H1 (cell line): ENCODE measurements around the gene RPAP3. TPM values are rescaled to one million over a fixed set of nuclear protein-coding genes. Genes with fewer than 3 reads are reported as not detected.

Experiments used
- CTCF ChIA-PET: fragments of 300-600 bp; sonication (Branson Sonifier 250); formaldehyde crosslinking; loops from one replicate; lab custom pipeline; 2021; ENCODE audit not compliant: partially characterized antibody; lab: Charles Lee
- POLR2A ChIA-PET: fragments of 300-600 bp; sonication (Branson Sonifier 250); formaldehyde crosslinking; loops from one replicate; lab custom pipeline; 2021; ENCODE audit warnings: inconsistent platforms; ENCODE audit not compliant: partially characterized antibody; lab: Charles Lee
- DNase-seq, 2 experiments: peaks; one replicate each; pipeline versions ENCODE4 v3.0.0 to v3.0.0-alpha.2; 2010 to 2022; ENCODE audit warnings: low spot score in 2 of 2, low read depth in 1 of 2, mixed read lengths in 1 of 2
- FAIRE-seq: peaks from 2 replicates; lab custom pipeline; 2011; peaks lifted over from hg19 to GRCh38; lab: Jason Lieb, UNC
- H2AFZ ChIP-seq: 2 replicates; pipeline ENCODE4 v1.8.1; 2012; ENCODE audit warnings: low read length, inconsistent platforms
- H2AK5ac ChIP-seq: 2 replicates; pipeline ENCODE4 v1.6.1; 2013; ENCODE audit warnings: low read depth, low read length
- H2BK120ac ChIP-seq: replicated peaks from 2 replicates; pipeline ENCODE3; 2013; ENCODE audit warnings: low read depth, low read length, inconsistent platforms
- H2BK12ac ChIP-seq: 2 replicates; pipeline ENCODE4 v1.6.1; 2013; ENCODE audit warnings: low read depth, low read length
- H2BK15ac ChIP-seq: 2 replicates; pipeline ENCODE4 v1.6.1; 2013; ENCODE audit warnings: low read length
- H2BK20ac ChIP-seq: 2 replicates; pipeline ENCODE4 v1.6.1; 2013; ENCODE audit warnings: low read length
- H2BK5ac ChIP-seq: 2 replicates; pipeline ENCODE4 v1.6.1; 2013; ENCODE audit warnings: low read depth, low read length
- H3K14ac ChIP-seq: 2 replicates; pipeline ENCODE4 v1.6.1; 2013; ENCODE audit warnings: inconsistent platforms; ENCODE audit not compliant: insufficient read length
- H3K18ac ChIP-seq: 2 replicates; pipeline ENCODE4 v1.6.1; 2013; ENCODE audit warnings: low read length; ENCODE audit errors: extremely low read depth
- H3K23ac ChIP-seq: 2 replicates; pipeline ENCODE4 v1.6.1; 2013; ENCODE audit warnings: inconsistent platforms; ENCODE audit not compliant: insufficient read length
- H3K23me2 ChIP-seq: 2 replicates; pipeline ENCODE4 v1.6.1; 2013; ENCODE audit warnings: low read depth, low read length
- H3K27ac ChIP-seq: 2 replicates; pipeline ENCODE4 v1.6.1; 2011; ENCODE audit warnings: low read depth, low read length, inconsistent platforms
- H3K27me3 ChIP-seq, 4 experiments: replicated peaks in 1 of 4; 1 replicate in 1 of 4; 2 replicates in 3 of 4; pipeline versions ENCODE4 v1.6.1 to v1.8.1; 2011 to 2013; ENCODE audit warnings: low read length in 3 of 4, mild to moderate bottlenecking in 3 of 4, inconsistent platforms in 2 of 4, mixed read lengths in 2 of 4, moderate library complexity in 1 of 4; ENCODE audit not compliant: control insufficient read depth in 3 of 4, insufficient read depth in 3 of 4; ENCODE audit errors: extremely low read depth in 1 of 4
- H3K36me3 ChIP-seq, 4 experiments: 2 replicates each; pipeline versions ENCODE4 v1.6.1 to v1.8.1; 2011 to 2013; ENCODE audit warnings: mild to moderate bottlenecking in 4 of 4, low read length in 3 of 4, moderate library complexity in 2 of 4, control low read depth in 1 of 4, inconsistent platforms in 1 of 4; ENCODE audit not compliant: insufficient read depth in 4 of 4, control insufficient read depth in 2 of 4
- H3K4ac ChIP-seq: replicated peaks from 2 replicates; pipeline ENCODE3; 2013; ENCODE audit warnings: low read length, low read depth, mixed read lengths, inconsistent platforms; ENCODE audit not compliant: insufficient read length
- H3K4me1 ChIP-seq, 4 experiments: replicated peaks in 1 of 4; 1 replicate in 1 of 4; 2 replicates in 3 of 4; pipeline versions ENCODE4 v1.6.1 to v1.8.1; 2011 to 2013; ENCODE audit warnings: low read length in 3 of 4, inconsistent platforms in 2 of 4, mixed read lengths in 1 of 4; ENCODE audit not compliant: insufficient read depth in 4 of 4, control insufficient read depth in 3 of 4
- H3K4me2 ChIP-seq, 2 experiments: 2 replicates each; pipeline versions ENCODE4 v1.6.1 to v1.8.1; 2011 to 2013; ENCODE audit warnings: low read depth in 2 of 2, low read length in 2 of 2, control low read depth in 1 of 2, inconsistent platforms in 1 of 2, mild to moderate bottlenecking in 1 of 2; ENCODE audit not compliant: insufficient read depth in 1 of 2
- H3K4me3 ChIP-seq, 4 experiments: fragments of 200-600, 300-600 bp in 1 of 4; sonication (generic), shearing (Covaris generic), sonication (Bioruptor Twin) in 1 of 4; 2 replicates each; pipeline versions ENCODE4 v1.5.1 to v1.8.1; 2011 to 2016; ENCODE audit warnings: low read length in 4 of 4, low read depth in 3 of 4, control low read depth in 2 of 4, inconsistent platforms in 2 of 4, mild to moderate bottlenecking in 2 of 4, mixed read lengths in 1 of 4, moderate library complexity in 1 of 4; ENCODE audit not compliant: insufficient read depth in 2 of 4; ENCODE audit errors: extremely low read depth in 1 of 4
- H3K56ac ChIP-seq: replicated peaks from 2 replicates; pipeline ENCODE3; 2013; ENCODE audit warnings: low read depth, mild to moderate bottlenecking, mixed read lengths, low read length, inconsistent platforms; ENCODE audit not compliant: insufficient read length
- H3K79me1 ChIP-seq: 2 replicates; pipeline ENCODE4 v1.6.1; 2013; ENCODE audit warnings: low read depth, low read length, control low read depth
- H3K79me2 ChIP-seq, 2 experiments: 2 replicates each; pipeline versions ENCODE4 v1.6.1 to v1.8.1; 2012 to 2013; ENCODE audit warnings: low read length in 2 of 2, mild to moderate bottlenecking in 2 of 2, inconsistent platforms in 1 of 2; ENCODE audit not compliant: insufficient read depth in 2 of 2, control insufficient read depth in 1 of 2
- H3K9ac ChIP-seq, 4 experiments: replicated peaks in 1 of 4; 1 replicate in 1 of 4; 2 replicates in 3 of 4; pipeline versions ENCODE4 v1.6.1 to v1.8.1; 2011 to 2013; ENCODE audit warnings: low read depth in 3 of 4, low read length in 3 of 4, control low read depth in 2 of 4, mild to moderate bottlenecking in 2 of 4, moderate library complexity in 2 of 4, inconsistent platforms in 1 of 4; ENCODE audit errors: extremely low read depth in 1 of 4
- H3K9me3 ChIP-seq, 2 experiments: 2 replicates each; pipeline versions ENCODE4 v1.6.1 to v1.8.1; 2012 to 2013; ENCODE audit warnings: mild to moderate bottlenecking in 2 of 2, moderate library complexity in 2 of 2, control low read depth in 1 of 2, inconsistent platforms in 1 of 2, low read depth in 1 of 2, low read length in 1 of 2, mixed read lengths in 1 of 2; ENCODE audit not compliant: insufficient read depth in 2 of 2
- H4K20me1 ChIP-seq, 2 experiments: replicated peaks in 1 of 2; 2 replicates each; pipeline versions ENCODE3 to v1.8.1; 2011 to 2013; ENCODE audit warnings: inconsistent platforms in 2 of 2, low read length in 2 of 2, mild to moderate bottlenecking in 1 of 2; ENCODE audit not compliant: insufficient read depth in 2 of 2, control insufficient read depth in 1 of 2
- H4K5ac ChIP-seq: 2 replicates; pipeline ENCODE4 v1.6.1; 2013; ENCODE audit warnings: low read length, low read depth, mixed read lengths, inconsistent platforms; ENCODE audit not compliant: insufficient read length
- H4K8ac ChIP-seq: 2 replicates; pipeline ENCODE4 v1.8.0; 2013; ENCODE audit warnings: mild to moderate bottlenecking, moderate library complexity, low read length, inconsistent platforms; ENCODE audit not compliant: insufficient read depth; ENCODE audit errors: extremely low read depth
- H4K91ac ChIP-seq: replicated peaks from 2 replicates; pipeline ENCODE3; 2013; ENCODE audit warnings: low read length, mixed read lengths, inconsistent platforms; ENCODE audit not compliant: insufficient read length
- WGBS, 2 experiments: shearing (Covaris generic) in 1 of 2; methylation state at CpG; one replicate each; pipeline versions ENCODE4 v1.1.6 to v1.1.7; 2013 to 2015; ENCODE audit warnings: low lambda C conversion rate in 2 of 2, mixed read lengths in 2 of 2, inconsistent platforms in 1 of 2, low coverage in 1 of 2, missing lambda C conversion rate in 1 of 2; ENCODE audit not compliant: insufficient replicate concordance in 2 of 2, insufficient coverage in 1 of 2, insufficient read length in 1 of 2; ENCODE audit errors: extremely low coverage in 1 of 2, missing lambda C conversion rate in 1 of 2; 5-methylcytosine and 5-hydroxymethylcytosine counted together
- polyA plus RNA-seq, 7 experiments: library from polyadenylated mRNA; depleted of rRNA in 3 of 7; stranded (reverse) in 5 of 7; unstranded in 2 of 7; fragments of >200 nt in 5 of 7; fragments of 200-250 nt in 2 of 7; gene quantifications; 1 replicate in 5 of 7; 2 replicates in 1 of 7; 4 replicates in 1 of 7; pipeline versions ENCODE4 v1.2.1 to v1.2.3, GENCODE V29; 2011 to 2013; ENCODE audit warnings: missing spikeins in 2 of 7, mixed read lengths in 2 of 7
- total RNA-seq: library from RNA; stranded (reverse); fragmentation: NEBNext Ultra II Directional; extraction: Animal tissue kit (Norgen Biotek cat#: 25700); gene quantifications from 2 replicates; pipeline ENCODE4 v1.2.1, GENCODE V29; 2021

RPAP3 gene
- total and polyA plus RNA-seq, 2 of the 8 experiments (the other 6 are each of a cell fraction or from before 2014, with no cell fraction given), result 6.4 to 60.5 TPM

DNA sequence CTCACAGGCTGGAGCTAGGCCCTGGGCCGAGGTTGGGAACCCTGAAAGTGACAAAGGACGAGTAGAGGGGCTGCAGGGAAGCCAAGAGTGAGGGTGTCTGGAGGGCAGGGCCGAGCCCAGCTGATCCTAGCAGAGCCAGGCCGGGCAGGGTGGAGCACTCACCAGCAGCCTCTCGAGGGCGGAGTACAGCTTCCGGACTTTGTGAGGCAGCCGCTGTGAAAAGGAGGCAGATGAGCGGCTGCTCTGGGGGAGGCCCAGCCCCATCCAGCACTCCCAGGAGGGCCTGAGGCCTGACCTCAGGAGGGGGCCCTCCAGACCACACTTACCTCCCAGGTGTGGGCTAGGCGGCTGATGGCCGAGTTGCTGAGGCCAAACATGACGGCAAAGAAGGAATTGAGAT lies 34.1 kb upstream of the RPAP3 start:
- POLR2A ChIA-PET, result interaction anchor here (0.6 to 7.4 kb wide), 9 partner anchors 10 to 41 kb away, joined by 3 to 79 read pairs (median 3); partner anchors contain the start of gene SLC48A1
- Histone ChIP-seq H3K79me2 (no peaks in the 10 kb centered on the region), H2BK20ac (no peak overlapping the region), H3K4ac (no peak overlapping the region), H3K4me2 (no peak overlapping the region), H3K14ac (no peak overlapping the region), H3K23ac (no peak overlapping the region), H3K9me3 (no peaks in the 10 kb centered on the region), H4K8ac (no peak overlapping the region), H3K36me3 (no peaks in the 10 kb centered on the region), H2BK5ac (no peak overlapping the region), H2BK12ac (no peak overlapping the region), H3K4me3 (no peak overlapping the region), H2AK5ac (no peak overlapping the region), H3K56ac (no peak overlapping the region), H3K79me1 (no peaks in the 10 kb centered on the region), H4K91ac (no peak overlapping the region), H2BK15ac (peak overlapping the region; percentile 61), H3K27me3 (no peaks in the 10 kb centered on the region; a peak in 1 of 7 replicates), H3K27ac (no peak overlapping the region), H4K5ac (no peak overlapping the region), H3K9ac (no peak overlapping the region), H4K20me1 (no peaks in the 10 kb centered on the region), H2BK120ac (no peak overlapping the region), H3K18ac (no peak overlapping the region), H3K23me2 (no peaks in the 10 kb centered on the region), H3K4me1 (peaks cover 2 to 16% (median 12%) of the 10 kb centered on the region in 4 experiments), H2AFZ (no peak overlapping the region)
- CTCF ChIA-PET, result interaction anchor here (1.0 to 64.6 kb wide), 9 partner anchors 4 to 100 kb away, joined by 4 to 2442 read pairs (median 296); partner anchors contain the start of genes ENDOU, HDAC7, RAPGEF3 and SLC48A1
- 78% methylated on average over 12 of the region's 12 CpGs; no CpG with 5 or more reads in 1 of the 2 experiments for WGBS, 2 experiments
- DNase-seq (no peak), FAIRE-seq (no peak)
